NCI-H82 treated with DMSO at 0.1 percent for 48 hours (cell line): Measurements from ENCODE around the gene S100A13.
"Not testable (repeated sequence)": the region's sequence is repeated elsewhere in the genome, so short reads cannot be mapped to it uniquely, and the experiment has no call there.

Experiments used
- DNase-seq: peaks from one replicate; lab custom pipeline; 2025; ENCODE audit not compliant: unreplicated experiment; lab: John Stamatoyannopoulos, UW

The S100A13 gene

DNA sequence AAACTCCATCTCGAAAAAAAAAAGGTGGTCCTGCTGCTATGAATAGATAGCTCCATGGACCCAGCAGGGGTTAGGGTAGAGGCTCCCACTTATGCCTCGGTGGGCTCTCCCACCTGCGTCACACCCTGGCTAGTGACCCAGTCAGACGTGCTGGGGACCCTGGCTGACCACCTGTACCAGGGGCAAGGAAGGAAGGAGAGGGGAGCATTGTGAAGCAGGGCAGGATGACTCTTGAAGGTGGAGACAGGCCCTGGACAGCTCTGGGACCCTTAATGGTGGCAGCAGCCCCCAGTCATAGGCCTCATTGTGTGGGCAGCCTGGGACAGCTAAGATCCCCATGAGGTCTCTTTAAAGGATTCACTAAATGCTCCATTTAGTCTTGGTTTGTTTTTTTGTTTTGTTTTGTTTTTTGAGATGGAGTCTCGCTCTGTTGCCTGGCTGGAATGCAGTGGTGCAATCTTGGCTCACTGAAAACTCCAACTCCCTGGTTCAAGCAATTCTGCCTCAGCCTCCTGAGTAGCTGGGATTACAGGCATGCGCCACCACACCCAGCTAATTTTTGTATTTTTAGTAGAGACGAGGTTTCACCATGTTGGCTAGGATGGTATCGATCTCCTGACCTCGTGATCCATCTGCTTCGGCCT, 20.8 kb upstream of the S100A13 start:
- DNase-seq = no peak

DNA sequence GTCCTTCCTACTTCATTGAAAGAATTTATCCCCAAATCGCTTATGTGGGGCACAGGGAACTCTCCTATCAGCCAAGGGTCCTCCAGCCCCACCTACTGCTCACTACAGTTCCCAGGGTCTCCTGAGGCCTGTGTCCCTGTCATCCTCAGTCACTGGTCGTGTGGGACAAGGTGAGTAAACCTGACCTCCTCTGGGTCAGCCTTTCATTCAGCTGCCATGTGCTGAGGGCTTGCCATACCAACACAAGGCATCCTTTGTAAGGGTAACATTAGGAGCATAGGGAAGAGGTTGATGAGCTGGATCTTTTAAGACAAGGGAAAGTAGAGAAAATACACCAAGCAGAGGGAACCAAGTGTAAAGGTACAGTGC, 20.0 kb upstream of the S100A13 start:
- no peak for DNase-seq

DNA sequence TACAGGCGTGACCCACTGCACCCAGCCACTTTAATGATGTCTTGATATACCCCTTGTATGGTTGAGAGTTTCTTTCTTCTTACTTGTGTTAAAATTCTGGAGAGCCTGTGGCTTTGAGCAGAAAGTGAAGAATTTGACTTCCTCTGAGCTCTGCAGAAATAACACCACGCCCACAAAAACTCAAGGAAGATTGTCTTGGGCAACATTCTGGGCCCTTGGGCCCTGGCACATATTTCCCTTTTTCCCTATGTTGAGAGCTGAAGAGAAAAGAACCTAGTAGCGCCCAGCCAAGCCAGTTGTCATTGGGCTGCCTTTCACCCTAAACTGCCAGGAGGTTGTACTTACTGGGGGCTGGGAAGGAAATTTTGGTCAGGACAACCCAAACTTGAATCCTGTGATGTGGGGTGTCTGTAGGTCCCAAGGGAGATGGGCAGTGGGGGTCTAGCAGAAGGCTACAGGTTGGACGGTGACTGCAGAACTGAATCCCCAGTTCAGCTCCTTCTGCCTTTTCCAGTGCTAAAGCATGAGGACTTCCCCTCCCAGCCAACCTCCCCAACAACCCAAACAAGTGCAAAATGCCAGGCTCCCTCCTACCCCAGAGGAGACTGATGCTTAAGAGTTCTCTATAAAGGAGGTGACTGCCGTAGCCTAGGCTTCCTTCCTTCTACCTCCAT, 19.5 kb upstream of the S100A13 start:
- no peak for DNase-seq

DNA sequence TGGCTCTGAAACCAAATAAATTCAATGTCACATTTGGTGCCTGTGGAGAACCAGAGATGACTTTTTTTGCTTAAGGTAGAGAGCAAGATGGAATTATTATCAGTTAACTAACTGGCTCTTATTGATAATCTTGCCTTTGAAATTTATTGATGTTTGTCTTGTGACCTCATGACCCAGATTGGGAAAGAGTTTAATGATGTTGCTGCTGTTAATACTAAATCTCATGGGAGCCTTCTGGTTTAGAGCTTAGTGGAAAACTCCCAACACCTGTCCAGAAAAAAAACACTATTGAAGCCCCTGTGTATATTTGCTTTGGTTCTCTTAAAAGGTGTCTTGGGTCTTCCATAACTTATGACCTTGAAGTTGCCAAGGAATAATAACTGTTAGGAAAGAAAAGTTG, 16.5 kb upstream of the S100A13 start:
- DNase-seq = no peak

DNA sequence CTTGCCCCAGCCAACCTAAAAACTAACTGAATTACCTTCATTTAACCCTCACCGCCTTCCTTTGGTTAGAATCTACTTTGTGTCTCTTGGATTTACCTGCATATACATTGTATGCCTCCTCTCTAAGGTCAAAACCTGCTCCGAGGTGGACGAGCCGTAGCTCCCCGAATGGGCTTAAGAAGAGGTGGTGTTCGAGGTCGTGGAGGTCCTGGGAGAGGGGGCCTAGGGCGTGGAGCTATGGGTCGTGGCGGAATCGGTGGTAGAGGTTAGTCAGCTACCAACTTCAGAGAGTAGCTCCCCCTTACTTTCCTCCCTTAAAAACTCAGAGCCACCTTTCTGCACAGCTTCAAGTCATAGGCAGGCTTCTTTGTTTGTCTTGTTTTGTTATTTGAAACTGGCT, 15.8 kb upstream of the S100A13 start:
- no peak for DNase-seq

DNA sequence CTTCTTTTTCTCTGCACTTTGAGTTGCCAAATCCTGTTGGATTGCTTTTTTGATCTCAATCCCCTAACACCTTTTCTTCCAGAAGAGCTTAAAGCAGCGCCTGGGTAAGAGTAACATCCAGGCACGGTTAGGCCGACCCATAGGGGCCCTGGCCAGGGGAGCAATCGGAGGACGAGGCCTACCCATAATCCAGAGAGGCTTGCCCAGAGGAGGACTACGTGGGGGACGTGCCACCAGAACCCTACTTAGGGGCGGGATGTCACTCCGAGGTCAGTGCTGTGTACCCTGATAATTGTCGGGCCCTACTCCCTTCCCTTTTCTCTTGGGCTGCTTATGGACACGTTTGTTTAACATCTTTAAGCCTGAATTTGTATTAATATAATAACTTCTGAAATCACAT, 14.9 kb upstream of the S100A13 start:
- no peak for DNase-seq

DNA sequence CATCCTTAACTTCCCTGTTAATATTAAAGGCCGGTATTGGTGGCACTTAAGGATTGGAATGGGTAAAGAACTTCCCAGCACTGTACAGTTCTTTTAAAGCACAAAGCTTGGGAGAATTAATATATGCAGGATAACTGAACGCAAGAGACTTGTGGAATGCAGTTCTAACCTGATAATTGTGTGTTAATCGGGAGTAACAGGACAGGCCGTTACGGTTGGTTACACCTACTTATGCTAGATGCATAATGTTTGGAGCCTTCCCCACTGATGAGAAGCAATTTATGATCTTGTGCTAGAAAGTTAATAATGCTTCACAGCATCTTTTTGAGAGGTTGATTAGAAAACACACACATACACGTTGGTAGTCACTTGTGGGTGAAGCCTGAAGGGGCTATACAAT, 13.6 kb upstream of the S100A13 start:
- no peak for DNase-seq

DNA sequence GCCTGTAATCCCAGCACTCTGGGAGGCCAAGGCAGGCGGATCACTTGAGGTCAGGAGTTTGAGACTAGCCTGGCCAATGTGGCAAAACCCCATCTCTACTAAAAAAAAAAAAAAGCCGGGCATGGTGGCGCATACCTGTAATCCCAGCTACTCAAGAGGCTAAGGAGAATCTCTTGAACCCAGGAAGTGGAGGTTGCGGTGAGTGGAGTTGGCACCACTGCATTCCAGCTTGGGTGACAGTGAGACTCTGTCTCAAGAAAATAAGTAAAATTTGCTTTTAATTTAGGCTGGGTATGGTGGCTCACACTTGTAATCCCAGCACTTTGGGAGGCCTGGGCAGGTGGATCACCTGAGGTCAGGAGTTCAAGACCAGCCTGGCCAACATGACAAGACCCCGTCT, 12.9 kb upstream of the S100A13 start:
- not testable (repeated sequence) for DNase-seq

DNA sequence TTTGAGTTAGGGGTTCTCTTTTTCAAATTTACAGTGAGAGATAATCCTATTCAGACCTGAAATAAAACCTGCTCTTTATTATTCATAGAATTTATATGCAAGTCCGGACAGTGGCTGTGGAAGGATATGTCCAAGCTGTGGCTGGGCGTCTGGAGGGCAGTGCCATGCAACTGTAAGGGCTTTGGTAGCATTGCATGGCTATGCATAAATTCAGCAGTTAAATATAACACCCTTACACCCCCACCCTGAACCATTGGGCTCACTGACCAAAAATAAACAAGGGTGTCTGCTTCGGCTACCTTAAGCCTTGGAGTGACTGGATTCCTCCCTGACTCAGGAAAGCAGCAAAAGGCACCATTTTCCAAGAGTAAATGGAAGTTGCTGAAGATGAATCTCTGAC, 12.0 kb upstream of the S100A13 start:
- no peak for DNase-seq

DNA sequence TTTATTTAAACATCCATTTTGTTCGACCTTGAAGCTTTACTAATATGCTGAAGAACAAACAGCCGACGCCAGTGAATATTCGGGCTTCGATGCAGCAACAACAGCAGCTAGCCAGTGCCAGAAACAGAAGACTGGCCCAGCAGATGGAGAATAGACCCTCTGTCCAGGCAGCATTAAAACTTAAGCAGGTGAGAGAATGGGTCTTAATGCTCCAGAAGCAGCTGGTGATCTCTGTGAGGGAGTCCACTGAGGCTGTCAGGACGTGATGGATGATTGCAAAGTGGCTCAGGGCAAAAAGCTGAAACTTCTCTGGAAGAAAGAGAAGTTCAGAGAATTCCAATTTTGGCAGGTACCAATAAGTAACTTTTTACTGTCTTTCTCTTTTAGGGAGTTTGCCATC, 11.0 kb upstream of the S100A13 start:
- peak; percentile 51 for DNase-seq

DNA sequence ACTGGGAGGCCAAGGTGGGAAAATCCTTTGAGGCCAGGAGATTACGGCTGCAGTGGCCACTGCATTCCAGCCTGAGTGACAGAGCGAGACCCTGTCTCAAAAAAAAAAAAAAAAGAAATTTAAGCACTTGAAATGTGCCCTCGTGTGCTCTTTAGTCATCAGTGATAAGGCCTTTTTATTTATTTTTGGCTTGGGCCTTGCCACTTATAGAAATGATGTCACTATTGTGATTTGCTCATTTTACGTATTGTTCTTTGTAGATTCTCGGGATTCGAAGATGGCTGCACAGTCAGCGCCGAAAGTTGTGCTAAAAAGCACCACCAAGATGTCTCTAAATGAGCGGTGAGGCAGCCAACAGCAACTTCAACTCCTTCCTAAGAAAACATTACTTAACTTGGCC, 9.0 kb upstream of the S100A13 start:
- no peak for DNase-seq

DNA sequence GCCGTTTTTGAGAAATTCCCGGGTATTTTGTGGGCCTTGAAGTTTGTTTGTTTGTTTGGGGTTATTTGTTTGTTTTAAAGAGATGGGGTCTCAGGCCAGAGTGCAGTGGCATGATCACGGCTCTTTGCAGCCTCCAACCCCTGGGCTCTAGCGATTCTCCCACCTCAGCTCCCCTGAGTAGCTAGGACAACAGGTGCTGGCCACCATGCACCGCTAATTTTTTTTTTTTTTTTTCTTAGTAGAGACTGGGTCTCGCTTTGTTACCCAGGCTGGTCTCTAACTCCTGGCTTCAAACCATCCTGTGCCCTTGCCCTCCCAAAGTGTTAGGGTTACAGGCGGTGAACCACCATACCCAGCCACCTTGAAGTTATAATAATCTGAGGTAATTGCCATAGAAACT, 8.6 kb upstream of the S100A13 start:
- no peak for DNase-seq

DNA sequence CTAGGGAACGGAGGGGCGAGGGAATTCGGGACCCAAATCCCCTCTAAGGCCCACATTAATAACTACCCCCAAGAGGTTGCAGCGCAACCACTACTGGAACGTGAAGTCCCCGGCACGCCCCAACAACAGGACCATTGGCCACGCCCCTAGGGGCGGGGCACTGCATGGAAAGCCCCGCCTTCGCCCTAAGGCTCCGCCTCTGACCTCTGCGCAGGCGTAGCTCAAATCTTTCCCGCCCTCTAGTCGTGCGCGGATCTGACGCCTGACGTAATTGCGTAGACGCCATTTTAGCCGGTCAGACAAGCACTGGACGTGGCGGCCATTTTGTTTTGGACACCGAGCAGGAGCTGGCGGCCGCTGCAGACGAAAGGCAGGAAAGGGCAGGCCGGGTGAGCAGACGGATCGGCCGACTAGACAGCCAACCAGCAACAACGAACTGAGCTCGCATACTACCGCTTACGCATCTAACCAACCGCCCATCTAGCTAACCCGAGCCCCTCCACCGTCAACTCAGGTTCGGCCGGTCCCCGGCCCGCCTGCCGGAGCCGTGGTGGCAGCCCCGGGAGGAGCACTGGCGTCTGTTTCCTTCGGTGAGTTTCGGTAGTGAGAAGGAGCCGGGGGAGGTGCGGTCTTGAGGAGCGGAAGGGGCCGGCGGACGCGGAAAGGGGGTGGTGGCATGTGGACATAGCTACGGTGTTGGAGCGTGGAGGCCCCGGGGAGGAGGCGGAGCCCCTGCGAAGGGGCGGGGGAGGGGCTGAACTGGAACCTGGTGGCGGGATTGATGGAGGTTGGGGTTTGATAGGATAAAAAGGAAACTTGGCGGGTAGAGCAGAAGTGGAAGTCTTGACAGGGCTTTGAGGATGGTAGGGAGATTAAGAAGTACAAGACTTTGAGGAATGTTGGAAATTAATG, 6.7 kb upstream of the S100A13 start, which contains the start of gene CHTOP:
TSS of gene CHTOP (plus strand) at position 313 of the 912 bp plus-strand sequence. CDS start 2,523 bp downstream, outside the sequence.
- DNase-seq = peak; percentile 94

DNA sequence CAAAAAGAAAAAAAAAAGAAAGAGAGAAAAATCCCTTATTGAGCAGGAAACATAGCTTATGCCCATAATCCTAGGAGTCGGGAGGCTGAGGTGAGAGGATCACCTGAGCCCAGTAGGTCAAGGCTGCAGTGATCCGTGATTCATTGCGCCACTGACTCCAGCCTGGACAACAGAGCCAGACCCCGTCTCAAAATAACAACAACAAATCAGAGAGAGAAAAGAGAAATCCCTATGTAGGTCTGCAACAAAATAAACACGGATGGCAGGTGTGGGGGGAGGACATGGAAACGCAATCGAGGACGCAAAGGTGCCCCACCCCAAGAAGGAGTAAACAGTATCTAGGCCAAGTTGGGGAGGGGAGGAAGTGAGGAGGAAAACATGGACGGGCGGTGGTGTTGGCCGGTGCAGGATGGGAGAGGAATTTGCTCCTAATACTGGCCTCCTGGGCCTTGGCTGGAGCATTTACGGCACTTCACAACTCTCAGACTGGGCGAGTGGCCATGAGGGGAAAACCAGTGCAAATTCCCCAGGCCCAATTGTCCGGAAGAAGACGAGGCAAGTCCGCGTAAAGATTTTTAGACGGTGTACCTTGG, 6.0 kb upstream of the S100A13 start:
- DNase-seq = no peak

DNA sequence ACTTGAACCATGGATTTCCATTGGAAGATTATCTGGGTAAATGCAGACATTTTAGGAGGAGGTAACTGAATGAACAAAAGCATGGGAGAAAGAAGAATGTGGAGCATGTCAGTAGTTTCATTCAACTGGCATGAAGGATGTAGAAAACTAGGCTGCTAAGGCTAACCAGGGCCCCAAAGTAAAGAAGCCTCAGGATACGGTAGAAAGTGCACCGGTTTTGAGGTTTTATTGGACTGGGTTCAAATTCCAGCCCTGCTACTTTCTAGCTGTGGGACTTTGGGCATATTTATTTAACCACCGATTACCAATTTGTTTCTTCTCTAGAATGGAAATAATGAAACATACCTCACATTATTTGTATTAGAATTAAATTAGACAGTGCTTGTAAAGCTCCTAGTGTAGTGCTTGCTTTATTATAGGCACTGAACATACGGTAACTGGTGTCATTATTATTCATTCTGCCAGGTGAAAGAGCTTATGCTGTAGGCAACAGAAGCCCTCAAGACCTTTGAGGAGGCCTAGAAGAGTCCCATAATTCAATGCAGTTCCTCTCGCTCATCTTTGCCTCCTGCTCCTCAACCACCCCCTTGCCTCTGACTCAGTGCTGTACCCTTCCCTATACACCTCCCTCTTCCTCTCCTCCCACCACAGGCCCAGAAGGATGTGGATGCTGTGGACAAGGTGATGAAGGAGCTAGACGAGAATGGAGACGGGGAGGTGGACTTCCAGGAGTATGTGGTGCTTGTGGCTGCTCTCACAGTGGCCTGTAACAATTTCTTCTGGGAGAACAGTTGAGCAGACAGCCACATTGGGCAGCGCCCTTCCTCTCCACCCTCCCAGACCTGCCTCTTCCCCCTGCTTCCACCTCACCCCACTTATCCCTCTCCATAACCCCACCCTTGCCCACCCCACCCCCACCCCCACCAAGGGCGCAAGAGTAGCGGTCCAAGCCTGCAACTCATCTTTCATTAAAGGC, 4.0 kb upstream of the S100A13 start:
- no peak for DNase-seq

DNA sequence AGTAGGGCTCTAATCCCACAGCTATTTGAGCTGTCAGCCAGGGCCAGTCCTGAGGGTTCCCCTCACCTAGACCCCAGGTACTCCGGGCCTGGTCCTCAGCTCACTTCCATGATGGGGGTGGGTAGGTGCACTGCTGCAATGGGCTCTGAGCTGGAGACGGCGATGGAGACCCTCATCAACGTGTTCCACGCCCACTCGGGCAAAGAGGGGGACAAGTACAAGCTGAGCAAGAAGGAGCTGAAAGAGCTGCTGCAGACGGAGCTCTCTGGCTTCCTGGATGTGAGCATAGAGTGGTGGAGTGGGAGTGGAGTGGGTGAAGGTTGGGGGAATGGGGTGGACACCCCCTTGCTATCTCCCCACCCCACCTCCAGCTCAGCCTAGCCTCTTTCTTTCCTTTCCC, 3.1 kb upstream of the S100A13 start:
- no peak for DNase-seq

DNA sequence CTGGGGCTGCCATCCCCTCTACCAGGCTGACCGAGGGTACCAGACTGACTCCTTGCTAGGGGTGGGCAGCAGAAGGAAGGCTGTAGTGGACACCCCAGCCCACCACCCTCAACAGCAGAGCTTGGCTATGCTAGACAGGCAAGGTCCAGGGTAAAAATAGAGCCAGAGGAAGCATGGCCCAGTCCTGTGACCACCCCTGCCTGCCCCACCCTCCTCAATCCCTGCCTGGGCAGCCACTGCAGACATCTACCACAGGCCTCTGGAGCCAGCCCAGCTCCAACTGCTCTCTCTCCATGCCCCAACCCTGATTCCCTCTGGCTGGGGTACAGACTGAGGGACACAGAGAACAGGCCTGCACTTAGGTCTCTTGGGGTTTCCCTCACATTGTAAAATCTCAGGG, 2.7 kb upstream of the S100A13 start:
- DNase-seq = no peak

DNA sequence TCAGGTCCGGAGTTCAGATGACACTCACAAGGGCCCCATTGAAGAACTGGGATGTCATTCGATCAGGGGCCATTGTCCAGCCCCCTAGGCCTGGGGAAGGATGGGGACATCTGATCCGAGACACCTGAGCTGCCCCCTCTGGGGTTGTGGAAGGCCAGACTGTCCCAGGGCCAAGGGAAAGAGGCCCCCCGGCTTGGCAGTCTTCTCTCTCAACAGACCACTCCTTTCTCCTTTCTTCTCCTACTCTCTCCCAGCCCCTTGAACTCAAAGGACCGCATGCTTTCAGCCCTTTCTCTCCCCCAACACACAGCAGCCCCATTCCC, 2.0 kb upstream of the S100A13 start:
- no peak for DNase-seq

DNA sequence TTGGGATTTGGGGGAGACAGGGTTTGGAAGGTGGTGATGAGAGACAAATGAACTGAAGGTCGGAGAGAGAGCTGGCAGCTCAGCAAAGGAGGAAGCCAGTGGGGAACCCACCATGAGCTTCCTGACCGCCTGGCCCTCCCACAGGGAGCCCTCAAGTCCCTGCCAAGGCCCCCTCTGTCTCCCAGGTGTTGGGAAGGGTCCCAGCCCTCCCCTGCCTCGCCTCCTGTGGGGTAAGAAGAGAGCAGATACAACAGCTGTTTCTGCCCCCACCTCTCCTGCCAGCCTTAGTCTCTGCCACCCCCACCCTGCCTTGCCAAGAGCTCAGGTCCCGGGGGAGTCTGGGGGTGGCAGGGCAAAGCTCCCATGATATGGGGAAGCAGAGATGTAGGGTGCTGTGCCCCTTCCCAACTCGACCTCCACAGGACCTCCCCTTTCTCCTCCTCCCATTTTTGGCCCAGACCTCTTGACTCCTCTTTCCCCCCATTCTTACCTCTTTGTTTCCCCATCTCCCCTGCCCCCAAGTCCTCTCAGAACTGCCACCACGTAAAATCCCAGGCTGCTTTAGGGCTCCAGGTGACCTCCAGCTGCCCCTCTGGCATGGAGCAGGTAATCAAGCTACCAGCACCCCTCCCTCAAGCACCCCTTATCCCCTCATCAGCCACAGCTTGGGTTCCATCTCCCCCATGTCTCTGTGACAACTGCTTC, 1.5 kb upstream of the S100A13 start:
- no peak for DNase-seq
